DMS 273 (cell line): ENCODE data around the gene KIF20B.
A peak's percentile ranks its signal among the peaks of the same experiment; 100 is the strongest.

Experiments
- DNase-seq: peaks from one replicate; lab custom pipeline; 2025; ENCODE audit not compliant: unreplicated experiment; lab: John Stamatoyannopoulos, UW

The KIF20B gene, protein sequence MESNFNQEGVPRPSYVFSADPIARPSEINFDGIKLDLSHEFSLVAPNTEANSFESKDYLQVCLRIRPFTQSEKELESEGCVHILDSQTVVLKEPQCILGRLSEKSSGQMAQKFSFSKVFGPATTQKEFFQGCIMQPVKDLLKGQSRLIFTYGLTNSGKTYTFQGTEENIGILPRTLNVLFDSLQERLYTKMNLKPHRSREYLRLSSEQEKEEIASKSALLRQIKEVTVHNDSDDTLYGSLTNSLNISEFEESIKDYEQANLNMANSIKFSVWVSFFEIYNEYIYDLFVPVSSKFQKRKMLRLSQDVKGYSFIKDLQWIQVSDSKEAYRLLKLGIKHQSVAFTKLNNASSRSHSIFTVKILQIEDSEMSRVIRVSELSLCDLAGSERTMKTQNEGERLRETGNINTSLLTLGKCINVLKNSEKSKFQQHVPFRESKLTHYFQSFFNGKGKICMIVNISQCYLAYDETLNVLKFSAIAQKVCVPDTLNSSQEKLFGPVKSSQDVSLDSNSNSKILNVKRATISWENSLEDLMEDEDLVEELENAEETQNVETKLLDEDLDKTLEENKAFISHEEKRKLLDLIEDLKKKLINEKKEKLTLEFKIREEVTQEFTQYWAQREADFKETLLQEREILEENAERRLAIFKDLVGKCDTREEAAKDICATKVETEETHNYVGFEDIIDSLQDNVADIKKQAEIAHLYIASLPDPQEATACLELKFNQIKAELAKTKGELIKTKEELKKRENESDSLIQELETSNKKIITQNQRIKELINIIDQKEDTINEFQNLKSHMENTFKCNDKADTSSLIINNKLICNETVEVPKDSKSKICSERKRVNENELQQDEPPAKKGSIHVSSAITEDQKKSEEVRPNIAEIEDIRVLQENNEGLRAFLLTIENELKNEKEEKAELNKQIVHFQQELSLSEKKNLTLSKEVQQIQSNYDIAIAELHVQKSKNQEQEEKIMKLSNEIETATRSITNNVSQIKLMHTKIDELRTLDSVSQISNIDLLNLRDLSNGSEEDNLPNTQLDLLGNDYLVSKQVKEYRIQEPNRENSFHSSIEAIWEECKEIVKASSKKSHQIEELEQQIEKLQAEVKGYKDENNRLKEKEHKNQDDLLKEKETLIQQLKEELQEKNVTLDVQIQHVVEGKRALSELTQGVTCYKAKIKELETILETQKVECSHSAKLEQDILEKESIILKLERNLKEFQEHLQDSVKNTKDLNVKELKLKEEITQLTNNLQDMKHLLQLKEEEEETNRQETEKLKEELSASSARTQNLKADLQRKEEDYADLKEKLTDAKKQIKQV (N-terminal part only)

DNA sequence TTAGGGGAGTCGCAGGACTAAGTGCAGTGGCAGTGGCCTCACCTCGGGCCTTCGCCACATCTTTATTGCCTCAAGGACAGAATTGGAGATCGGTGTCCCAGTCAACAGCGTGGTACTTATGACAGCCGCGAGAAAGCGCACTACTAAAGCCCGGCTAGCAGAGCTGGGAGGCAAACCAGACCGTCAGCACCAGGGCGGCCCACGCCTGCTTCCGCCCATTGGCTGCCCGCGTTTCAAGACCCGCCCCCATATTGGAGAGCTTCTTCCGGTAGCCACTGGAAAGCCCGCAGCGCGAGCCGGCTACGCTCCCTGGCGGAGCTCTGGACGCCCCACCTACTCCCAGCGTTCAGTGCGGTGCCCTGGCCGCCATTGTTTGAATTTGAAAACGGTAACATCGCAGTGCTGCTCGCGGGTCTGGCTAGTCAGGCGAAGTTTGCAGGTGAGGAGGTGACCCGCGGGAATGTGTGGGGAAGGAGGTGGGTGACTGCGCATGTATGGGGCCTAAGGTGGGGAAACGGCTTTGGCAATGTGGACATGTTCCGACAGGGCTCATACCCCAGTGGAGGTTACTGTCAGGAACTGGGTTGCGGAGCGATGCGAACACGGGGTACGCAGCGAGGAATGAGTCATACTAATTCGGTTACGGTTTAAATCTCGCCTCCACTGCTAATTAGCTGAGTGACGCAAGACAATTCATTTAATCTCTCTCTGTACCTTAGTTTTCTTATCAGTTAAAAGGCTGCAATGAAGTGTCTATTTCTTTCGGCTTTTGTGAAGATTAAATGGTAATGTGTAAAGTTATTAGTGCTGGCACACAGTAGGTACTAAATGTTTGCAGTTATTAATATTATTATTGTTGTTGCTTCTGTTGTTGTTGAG, at the start of gene KIF20B:
KIF20B (plus strand) TSS at position 349 of the 879 bp plus-strand sequence. CDS start 3,705 bp downstream, outside the sequence.
- peak; percentile 97 for DNase-seq

DNA sequence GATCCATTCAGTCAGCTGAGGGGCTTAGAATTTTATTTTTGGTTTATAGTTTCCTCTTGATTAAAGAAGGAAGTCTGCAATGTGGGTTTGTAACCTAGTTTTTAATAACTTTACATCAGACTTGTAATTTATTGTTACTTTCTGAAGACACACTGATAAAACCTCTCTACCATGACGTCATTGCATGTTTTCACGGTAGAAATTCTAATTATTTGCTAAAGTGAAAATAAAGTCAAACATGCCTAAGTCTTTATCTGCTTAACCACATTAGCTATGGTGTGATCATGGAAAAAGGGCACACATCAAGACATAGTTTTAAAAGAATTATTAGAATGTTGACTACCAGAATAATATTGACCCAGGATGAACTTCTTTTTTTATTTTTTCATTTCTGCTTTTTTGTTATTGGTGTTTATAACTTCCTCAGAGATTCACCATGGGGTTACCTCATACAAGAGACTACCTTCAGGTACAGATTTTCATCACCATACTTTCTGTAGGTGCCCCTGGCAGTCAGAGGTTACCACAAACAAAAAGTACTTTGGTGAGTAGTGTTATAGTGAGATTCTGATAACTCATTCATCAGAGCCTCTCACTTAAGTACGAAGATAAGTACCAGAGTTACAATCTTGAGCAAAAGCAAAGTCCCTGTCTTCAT, 49.3 kb upstream of the KIF20B start:
- no peak for DNase-seq

DNA sequence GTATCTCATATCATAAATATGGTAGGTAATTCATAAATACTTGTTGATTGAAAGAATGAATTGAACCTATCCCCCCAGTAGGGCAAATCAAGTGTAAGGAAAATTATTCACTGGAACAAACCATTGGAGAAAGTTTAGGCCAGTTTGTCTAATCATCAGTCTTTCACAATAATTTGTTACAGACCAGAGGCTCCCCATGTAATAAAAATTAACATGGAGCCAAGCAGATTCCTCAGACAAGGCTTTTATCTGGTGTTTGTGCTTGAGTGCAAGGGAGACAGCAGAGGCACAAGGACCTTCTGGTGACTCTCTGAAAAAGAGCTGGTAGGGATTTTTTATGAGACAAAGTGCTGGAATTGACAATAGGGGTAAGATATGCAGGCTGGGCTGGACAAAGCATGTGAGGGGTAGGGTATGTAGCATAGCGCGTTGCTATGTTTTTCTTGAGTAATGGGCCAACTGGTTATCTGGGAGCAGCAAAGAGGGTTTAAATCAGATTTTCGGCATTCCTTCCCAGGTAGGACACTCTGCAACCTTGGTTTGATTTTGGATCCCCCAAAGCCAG, 48.5 kb upstream of the KIF20B start:
- DNase-seq, result no peak

DNA sequence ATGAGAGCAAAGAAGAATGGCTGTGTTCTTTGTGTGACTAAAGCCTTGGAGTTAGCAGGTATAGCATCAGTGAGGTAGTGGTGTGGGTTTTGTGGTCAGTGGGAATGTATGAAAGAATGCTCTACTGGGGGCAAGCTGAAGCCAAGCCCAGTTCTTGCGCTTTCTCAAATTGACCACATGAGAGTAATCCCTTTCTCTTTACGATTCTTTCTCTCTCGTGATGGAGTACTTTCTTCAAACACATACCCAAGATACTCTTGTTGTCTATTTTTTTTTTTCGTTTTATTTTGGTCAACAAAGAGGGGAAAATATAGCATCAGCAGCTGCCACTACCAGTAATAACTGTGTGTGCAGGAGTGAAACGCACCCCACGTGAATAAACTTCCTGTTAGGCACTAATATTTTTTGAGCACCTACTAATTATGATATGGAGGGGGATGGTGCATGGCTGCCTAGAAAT, 48.0 kb upstream of the KIF20B start:
- no peak for DNase-seq

DNA sequence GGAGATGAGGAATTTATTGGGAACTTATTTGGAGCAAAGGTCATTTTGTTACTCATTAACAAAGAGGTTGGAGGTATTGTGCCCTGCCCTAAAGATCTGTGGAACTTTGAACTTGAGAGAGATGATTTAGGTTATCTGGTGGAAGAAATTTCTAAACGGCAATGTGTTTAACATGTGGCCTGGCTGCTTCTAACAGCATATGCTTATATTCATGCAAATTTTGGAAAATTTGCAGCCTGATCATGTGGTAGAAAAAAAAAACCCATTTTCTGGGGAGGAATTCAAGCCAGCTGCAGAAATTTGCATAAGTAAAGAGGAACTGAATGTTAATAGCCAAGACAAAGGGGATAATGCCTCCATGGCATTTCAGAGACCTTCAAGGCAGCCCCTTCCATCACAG, 45.7 kb upstream of the KIF20B start:
- no peak for DNase-seq

DNA sequence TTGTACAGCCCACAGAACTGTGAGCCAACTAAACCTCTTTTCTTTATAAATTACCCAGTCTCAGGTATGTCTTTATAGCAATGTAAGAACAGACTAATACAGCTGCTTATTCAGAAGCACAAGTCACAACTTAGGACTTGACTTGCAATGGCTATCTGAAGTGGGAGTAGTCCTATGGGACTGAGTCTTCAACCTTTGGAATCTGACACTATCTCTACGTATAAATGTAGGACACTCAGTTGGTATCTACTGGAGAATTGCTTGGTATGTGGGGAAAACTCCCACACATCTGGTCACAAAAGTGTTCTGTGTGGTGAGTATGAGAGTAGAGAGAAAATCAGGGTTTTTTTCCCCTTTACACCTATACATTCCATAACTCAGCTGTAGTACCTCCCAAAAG, 44.1 kb upstream of the KIF20B start:
- DNase-seq, result no peak

DNA sequence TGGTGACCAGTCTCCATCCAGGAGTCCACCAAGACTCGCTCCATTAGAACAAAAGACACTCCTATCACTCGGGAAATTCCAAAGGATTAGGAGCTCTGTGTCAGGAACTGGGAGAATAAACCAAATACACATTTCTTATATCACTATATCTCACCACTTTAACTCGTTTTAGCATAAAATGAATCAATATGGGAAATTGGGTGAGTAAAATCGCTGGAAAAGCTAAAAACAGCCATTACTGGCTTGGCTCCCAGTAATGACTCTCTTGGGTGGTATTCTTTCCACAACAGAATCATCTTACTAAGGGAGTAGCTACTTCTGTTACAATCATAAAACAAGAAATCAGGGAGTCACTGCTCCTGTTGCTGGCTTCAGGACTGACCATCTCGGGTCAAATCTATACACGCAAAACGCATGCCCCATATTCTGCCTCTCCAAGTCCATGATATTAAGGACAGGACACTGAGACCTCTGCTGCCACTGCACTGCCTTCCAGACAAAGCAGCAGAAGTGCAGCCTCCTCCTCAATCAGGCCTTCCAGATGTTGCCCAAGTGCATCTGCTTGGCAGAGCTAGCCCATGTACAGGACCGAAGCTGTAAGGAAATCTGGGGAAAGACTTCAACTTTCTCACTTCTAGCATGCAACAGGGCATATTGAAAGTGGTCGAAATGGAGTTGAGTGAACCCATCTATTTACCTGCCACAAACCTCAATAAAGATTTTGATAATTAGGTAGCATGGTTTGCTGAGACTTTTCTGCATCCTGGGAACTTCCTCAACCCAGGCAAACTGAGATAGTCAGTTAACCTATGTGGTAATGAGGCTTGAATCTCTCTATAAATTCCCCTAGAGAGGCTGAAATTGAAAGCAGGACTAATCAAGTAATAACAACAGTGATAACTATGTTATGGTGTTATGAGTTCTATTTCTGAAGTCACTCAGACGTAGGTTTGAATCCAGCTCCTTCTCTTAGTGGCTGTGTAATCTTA, 42.0 kb upstream of the KIF20B start:
- no peak for DNase-seq

DNA sequence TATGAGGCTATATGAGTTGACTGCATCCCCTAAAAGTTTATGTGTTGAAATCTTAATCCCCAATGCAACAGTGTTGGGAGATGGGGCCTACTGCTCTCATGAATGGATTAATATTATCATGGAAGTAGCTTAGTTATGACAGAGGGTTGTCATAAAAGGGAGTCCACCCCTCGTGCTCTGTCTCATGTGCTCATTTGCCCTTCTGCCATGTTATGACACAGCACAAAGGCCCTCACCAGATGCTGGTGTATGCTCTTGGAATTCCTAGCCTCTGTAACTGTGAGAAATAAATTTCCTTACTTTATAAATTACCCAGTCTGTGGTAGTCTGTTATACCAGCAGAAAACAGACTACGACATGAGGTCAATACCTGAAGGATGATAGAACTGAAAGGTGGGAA, 38.8 kb upstream of the KIF20B start:
- DNase-seq, result no peak

DNA sequence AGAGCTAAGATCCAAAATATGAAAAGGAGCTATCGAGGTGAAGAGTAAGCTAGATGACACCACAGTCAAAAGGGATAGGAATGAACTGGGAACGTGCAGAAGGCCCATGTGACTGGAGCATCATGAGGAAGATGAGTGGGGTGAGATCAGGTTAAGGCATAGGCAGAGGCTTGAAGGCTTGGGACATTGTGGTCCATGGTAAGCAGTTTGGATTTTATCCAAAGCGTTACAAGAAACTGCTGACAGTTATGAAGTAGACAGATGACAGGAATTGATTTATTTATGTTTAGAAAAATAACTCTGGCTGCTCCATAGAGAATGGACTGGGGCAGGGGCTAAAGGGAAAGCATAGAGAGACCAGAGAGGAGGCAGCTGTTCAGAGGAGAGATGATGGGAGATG, 38.2 kb upstream of the KIF20B start:
- no peak for DNase-seq

DNA sequence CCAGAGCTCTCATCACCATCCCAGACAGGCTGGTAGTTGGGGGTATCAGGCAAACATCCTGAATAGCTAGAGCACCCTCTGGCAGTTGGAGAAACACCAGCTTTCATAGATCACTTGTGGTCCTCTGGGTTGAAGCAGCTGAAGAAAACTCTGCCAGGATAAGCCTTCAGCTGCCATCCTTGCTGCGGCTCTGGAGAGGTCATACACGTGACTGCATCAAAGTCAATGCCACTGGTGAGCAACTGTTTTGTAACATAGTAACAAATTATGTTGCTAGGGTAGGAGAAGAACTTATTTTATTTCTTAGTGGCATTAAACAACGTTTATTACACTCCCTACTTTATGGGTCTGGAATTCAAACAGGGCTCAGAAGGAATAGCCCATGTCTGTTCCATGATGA, 37.2 kb upstream of the KIF20B start:
- no peak for DNase-seq

DNA sequence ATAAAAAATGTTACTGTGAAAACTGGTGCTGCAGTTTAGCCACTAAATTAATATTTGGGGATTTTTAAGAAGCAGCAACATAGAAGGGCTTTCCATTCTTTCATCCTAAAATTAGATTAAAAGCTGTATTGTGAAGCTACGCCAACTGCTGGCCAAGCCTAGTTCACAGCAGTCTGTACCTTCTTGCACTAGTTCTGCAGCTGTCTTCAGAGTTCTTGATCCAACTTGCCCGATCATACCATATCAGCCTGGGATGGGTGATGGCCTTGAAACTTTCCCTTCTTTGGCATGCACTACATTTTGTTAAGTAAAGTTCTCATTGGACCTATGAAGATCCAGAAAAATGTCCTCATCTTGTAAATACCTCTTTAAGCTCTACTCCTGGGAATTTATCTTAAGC, 36.1 kb upstream of the KIF20B start:
- peak; percentile 6 for DNase-seq

DNA sequence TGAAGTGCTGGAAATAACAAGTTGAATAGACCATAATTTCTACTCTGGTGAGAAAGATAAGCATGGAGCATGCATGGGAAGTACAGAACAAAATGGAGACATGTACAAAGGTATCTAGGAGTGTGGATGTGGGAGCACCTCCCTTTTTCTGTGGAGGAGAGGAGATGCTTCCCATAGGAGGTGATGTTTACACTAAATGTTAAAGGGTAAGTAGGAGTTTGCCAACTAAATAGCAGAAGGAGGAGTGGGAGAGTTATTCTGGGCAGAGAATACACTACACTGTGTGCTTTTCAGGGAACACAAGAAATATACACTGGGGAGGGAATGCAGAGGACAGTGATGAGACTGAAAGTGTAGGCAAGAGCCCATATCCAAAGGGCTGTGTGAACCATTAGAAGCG, 35.3 kb upstream of the KIF20B start:
- no peak for DNase-seq

DNA sequence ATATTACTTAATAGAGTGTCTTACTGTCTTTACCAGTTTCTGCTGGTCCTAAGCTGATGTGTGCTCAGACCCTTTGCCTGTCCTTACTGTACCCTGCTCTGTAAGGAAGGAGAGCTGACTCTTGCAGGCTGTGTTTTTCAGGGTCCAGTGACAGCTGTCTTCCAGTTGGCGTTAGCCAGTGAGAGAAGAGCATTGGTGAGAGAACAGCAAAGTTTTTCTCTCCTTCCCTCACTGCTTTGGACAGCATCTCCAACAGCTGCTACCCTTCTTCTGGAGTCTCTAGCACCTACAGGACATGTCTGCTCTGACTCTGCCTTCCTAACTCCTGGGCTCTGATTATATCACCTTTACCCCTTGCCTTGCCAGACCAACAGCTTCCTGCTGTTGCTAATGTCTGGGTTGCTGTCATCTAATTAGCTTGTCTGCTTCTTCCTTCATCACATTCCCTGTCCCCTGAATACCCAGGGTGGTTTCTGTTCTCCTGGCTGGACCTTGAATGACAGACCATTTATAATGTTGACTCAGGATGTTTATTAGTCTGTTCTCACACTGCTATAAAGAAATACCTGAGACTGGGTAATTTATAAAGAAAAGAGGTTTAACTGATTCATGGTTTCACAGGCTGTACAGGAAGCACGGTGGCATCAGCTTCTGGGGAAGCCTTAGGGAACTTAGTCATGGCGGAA, 32.9 kb upstream of the KIF20B start:
- DNase-seq, result peak; percentile 8

DNA sequence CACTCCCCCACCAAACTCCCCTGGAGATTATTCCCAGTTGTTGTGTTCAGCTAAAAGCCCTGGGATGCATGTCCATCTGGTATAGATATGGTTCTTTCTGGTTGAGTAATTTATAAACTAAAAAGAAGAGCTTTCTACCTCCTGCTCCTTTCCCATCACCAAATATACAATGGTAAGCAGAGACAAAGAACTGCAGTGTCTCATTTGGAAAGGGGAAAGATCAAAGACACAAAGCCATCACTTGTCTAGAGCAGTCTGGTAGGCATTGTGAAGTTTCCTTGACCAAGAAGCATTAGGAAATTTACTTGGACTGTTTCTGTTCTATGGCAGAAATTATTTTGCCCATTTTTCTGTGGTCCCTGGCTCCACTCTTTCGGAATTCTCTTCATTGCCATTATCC, 31.4 kb upstream of the KIF20B start:
- no peak for DNase-seq

DNA sequence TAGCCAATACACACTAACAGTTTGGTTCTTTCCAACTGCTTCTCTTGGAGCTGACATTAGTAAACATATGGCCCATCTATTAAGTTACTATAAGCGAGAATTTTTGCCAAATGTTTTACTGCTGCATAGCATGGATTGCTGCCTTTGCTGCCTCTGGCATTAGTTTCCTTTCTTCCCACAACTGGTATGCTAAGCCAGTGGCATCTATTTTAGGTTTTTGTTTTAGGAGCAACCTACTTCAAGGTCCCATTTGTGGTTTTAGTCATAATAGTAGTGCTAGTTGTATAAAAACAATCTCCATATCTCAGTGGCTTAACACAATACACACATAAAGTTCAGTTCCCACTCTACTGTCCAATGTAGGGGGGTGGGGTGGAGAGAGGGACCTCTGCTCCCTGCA, 30.5 kb upstream of the KIF20B start:
- DNase-seq, result peak; percentile 68

DNA sequence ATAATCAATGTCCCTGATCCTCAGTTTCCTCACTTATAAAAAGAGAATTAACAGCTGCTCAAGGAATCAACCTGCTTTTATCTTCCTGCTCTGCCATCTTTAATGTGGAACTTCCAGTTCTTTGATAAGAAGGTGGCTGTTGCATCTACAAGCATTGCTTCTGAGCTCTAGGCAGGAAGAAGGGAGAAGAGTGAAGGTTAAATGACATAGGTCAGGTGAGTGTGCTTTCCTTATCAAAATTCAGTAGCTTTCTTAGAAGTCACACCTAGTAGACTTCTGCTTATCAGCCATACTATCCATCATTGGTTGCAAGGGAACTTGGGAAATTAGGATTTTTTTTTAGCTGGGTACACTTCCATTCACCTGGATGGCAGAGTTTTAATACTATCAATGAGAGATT, 24.0 kb upstream of the KIF20B start:
- no peak for DNase-seq

DNA sequence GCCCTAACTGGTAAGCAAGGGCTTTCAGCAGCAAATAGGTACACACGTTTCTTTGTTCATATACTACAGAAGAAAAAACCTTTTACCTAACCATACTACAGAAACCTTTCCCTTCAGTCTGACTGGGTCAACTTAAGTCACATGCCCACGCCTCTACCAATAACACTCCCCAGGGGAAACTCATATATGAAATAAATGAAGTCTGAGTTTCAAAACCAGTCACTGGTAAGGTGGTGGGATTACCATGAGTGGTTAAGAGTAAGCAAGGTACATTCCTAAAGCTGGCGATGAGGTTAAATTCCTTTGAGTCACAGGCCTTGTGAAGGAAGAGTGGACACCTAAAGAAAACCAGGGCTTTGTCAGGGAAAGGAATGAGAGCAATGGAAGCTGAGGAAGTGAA, 21.4 kb upstream of the KIF20B start:
- no peak for DNase-seq

DNA sequence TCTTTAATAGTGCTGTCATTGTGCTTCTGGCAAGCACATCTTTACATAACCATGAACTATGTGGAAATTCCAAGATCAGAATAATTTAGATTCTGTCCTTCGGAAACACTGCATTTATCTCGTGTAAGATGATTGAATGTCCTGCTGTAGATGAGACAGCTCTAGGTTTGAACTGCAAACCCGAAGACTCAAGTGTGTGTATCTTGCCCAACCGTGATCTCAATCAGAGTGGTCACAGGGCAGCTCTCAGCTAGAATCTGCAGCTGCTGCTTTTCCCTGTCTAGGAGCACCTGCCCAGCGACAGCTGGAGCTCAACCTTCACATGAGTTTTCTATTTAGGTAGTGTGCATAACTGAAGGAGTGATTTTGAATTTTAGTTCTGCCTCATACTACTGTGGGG, 17.5 kb upstream of the KIF20B start:
- DNase-seq, result peak; percentile 29
